ENCODE measurements around the gene RPRD1B.

The RPRD1B gene

DNA sequence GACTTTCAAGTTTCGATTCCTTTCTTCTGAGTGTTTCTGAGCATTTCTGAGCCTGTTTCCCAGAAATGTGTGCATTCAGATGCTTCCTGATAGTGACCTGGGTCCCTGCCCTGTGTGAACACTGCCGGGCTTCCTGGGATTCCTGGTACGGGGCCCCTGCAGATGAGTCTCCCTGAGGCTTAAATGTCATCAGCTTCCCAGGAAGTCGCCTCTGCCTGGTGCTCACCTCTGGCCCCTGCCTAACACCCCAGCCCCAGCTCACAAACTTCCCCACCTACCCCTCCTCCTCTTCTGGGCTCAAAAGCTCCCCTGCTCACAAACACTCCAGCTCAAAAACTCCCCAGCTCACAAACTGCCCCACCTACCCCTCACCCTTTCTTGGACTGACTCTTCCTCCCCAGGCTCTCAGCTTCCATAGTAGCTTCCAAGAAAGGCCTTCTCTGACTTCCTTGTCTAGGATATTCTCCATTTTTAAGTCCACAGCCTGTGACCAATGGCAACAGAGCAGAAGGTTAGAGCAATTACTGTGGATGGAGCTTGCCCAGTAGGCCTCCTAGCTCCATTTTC is 89.6 kb downstream of the RPRD1B start:
- DNase-seq (ENCODE audit: low spot score) = no peak

DNA sequence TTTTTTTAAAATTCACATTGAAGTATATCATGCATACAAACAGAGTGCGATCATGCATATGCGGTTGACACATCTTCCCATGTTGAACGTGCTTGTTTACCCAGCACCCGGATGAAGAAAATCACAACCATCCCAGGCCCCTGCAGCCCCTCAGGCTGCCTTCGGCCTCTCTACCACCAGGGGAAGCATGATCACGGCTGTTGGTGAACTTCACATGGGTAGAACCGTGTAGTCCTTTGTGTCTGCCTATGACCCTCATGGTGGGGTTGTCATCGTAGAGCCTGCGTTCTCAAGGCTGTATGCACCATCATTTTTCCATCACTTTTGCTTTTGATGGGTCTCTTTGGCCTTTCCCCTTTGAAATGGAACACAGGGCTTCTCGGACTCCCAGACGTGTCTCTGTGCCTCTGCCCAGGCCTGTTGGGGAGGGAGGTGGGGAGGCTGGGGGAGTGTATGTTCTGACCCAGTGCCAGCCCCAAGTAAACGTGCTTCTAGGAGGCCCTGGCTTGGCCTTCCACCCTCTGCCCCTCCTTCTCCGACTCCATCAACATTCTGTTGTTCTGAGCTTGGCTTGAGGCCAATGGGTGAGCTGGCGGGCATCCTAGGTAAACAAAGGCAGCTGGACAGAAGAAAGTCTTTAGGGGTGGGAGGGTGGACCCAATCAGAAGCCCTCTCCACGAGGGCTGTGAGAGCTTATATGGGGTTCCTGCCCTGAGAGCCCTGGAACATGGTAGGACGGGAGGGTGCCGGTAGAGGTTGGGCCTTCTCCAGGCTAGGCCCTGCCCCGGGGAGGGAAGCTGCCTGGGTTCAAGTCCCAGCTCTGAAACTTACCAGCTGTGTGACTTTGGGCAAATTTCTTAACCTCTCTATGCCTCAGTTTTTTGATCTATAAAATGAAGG is 91.9 kb downstream of the RPRD1B start:
- no peak for DNase-seq (ENCODE audit: low spot score)

DNA sequence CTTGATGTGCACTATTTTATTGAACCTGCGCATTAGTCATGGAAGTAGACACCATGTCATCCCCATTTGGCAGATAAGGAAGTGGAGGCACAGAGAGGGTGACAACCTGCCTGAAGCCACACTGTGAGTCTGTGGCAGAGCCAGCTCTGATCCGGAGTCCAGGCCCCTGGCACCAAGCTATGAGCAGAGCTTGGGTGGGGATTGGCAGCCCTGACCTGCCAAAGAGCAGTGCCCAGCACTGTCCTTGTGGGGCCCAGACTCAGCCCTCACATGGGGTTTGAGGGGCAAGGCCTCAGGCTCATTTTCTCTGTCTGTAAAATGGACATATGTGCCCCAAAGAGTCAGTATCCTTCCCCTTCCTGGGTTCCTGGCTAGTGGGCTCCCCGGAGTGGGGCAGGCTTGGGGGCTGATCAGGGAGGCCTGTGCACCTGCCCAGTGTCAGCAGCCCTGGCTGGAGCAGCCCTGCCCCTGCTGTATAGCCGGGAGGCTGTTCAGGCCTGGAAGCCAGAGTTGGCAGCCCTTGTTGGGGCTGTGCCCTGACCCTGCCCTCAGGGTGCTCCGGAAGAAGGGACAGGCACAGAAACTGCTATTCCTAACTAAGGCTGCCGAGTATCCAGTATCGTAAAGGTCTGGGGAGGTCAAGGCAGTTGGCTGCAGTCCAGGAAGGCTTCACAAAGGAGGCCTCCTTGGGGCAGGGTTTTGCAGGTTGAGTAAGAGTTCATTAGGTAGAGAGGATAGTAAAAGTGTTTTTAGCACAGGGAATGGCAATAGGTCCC is 92.8 kb downstream of the RPRD1B start:
- DNase-seq (ENCODE audit: low spot score) = no peak

DNA sequence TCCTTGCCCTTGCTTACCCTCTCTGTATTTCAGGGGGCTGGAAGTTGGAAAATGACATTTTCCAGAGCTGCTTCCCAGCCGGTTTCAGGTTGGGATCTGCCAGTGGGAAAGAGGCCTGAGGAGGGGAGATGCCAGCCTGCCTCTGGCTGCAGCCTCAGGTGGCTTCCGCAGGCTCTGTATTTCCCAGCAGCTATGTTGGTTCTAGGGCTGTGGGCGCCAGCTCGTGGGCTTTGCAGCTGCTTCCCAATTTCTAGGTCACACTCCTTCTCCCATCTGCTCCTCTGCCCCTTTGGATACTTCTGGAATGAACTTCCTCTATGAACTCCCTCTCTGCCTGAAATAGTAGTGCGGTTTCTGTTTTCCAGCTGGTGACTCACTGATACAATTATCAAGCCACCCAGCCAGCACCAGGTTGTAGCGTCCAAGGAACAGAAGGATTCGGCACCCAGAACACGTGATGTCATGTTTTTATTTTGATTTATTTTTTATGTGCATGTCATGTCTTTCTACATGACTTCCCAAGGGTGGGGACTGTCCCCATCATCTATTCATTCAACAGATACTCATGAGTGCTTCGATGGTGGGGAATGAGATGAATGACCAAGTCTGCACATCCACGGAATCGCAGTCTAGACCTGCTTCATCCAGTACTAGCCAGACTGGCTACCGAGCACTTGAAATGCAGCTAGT is 93.5 kb downstream of the RPRD1B start:
- DNase-seq (ENCODE audit: low spot score) = no peak

DNA sequence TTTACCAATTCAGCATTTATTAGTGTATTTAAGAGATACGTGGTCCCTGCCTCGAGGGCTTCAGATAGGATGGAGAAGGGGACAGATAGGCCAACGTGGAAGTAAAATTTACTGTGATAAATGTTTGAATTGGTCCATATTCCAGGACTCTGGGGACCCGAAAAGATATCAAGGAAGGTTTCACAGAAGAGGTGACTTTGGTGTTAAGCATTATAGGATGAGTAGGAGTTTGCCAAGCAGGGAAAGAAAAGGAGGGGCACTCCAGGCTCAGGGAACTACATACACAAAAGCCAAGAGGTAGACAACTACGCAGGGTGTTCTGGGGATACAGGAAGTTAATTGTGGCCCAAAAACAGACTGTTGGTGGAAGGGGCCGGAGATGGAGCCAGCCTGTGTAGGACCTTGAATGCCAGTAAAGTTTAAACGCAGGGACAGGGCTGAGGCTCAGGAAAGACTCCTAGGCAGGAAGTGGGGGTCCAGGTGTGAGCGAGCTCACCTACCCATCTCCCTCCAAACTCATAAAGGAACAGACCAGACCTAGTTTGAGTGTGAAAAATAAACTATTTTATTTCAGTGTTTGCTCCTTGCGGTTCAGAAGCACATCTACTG is 94.5 kb downstream of the RPRD1B start:
- no peak for DNase-seq (ENCODE audit: low spot score)

DNA sequence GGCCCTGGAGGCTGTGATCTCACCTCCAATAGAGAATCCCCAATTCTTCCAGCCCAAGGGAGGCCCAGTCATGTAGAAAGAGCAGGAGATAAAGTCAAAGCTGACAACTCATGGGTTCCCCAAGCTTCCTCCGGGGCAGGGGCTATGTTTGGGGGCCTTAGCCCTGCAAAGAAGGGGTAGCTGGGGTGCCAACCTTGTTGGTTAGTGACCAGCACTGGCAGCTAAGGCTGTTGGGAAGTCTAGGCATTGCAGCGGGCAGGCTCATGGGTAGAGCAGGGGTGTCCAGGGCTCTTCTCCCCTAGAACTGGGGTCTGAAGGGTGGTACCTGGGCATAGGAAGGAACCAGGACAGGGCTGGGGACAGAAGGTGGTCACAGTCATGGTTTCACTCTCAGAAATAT is 95.1 kb downstream of the RPRD1B start:
- DNase-seq (ENCODE audit: low spot score) = no peak

DNA sequence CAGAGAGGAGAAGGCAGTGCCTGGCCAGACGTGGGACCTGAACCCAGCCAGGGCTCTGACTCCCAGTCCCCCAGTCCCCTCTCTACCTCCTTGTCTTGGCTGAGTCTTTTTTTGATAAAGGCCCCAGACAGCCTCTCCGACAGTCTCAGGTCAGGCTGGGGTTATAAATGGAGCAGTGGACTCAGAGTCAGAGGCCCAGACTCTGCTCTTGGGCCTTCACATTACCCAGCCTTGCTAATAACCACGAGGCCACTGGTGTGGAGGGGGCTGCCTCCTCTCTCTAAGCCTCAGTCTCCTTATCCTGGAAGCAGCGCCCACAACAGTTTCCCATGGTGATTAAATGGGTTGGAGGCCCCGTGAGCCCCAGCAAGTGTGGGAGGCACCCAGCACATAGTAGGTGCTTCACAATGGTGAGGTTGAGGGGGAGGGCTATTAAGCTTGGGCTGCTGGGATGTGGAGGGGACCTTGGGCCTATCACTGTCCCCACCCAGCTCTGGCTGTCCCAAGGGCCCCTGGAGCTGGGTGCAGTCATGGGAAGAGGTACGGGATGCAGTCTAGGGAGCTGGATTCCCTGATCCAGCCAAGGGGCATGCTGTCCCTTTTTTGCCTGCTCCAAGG is 95.8 kb downstream of the RPRD1B start:
- no peak for DNase-seq (ENCODE audit: low spot score)

DNA sequence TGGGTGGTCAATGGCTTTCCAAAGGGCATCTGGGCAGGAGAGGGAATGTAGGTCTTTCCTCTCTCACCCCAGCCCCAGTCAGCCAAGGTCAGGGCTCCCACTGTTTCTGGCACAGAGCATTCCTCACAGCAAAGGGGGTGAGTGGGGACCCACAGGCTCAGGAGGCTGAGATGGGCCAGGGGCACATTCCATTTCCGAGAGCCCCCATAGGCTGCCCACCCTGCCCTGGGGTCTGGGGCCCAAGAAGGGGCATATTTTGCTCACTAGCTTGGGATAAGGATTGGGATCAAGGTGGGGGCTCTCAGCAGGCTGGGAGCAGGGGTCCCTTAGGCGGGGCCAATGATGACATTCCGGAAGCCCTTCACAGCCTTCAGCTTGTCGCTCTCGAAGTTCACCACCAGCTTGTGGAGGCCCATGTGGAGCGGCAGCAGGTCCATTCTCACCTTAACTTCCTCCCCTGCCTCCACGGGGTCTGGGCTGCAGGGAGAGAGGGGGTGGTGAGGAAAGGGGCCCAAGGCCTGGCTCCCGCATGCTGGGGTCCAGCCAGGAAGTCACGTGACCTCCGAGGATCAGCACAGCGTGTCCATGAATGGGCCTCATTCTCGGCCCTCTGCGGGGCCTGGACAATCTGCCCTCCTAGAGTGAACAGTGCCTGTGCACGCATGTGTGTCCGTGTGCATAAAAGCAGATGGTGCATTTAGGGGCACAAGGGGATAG is 96.5 kb downstream of the RPRD1B start:
- no peak for DNase-seq (ENCODE audit: low spot score)

DNA sequence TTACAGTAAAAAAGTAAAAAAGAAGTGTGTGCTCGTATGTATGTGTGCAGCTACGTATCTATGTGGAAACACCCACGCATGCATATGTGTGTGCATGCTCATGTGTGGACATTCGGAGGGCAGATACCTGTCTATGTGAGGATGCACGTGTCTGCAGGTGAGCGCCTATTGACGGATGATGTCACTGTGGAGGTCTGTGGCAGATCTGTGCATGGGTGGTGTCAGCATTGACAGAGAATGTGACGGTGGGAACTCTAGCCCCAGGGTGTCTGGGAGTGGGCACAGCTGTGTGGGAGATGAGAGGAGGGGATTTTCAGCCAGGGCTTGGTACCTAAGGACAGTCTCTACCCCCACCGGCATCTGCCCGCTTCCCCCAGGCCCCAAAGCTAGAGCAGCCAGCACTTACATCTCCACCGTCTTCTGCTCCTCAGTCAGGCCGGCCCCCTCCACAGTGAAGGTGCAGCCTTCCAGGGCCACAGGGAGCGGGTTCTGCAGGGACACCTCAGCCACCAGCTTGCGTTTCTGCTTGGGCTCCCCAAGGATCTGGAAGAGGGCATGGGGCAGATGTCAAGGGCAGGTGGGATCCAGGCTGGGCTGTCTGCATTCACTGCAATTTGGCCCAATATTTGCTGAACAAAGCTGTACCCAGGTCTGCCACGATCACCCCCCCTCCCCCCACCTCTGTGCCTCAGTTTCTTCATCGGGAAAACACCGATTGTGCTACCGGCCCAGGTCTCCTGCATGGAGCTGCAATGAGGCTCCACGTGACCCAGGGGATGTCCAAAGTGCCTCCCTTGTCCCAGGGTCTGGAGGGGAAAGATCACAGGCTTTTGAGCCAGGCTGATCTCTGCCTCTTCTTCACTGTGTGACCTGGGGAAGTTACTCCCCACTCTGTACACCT is 97.4 kb downstream of the RPRD1B start:
- no peak for DNase-seq (ENCODE audit: low spot score)

DNA sequence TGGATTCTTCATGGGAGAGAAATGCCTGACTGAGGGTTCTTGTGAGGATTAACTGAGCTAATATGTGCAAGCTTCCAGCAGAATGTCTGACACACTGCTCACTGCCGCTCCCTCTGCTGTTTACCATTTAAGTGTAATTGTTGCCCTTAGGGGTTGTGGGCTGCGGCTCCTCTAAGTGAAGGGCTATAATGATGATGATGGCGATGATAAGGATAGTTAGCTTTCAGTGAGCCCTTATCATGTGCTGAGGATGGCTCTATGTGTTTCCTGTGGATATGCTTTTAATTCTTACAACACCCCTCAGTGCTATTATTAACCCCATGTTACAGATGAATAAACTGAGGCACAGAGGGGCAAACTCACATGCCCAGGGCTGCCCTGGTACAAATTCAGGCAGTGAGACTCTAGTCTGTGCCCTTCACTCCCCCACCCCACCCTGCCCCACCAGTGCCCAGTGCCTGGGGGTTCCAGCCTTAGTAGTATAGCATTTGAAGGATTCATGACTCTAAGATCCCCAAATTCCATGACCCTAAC is 98.1 kb downstream of the RPRD1B start:
- no peak for DNase-seq (ENCODE audit: low spot score)

DNA sequence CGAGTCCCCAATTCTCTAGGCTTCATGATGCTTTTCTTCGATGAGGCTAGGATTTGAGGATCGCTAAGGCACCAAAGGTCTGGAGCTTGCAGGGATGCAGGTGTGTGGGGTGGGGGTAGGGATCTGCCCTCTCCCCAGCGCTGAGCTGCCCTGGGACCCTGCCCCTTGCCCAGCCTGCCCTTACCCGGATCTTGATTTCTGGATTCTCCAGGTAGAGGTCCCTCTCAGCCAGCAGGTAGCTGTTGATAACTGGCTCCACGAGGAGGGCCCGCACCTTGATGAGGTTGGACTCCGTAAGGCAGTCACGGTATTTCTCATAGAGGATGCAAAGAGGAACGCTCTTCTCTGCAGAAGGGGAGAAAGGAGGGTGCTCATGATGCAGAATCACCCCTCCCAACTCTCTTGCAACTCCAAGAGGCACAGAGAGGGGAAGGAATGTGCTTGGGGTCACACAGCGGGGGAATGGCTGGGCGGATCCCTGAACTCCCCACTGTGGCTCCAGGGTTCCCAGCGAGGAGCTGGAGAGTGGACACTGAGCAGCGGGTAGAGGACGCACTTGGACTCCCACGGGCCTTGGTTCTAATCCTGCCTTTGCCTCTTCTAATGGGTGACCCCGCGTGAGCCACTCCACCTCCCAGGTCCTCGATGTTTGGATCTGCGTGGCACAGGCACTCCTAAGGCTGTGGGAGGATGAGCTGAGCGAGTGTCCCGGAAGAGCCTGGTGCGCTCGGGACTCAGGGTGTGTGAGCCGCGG is 98.8 kb downstream of the RPRD1B start:
- no peak for DNase-seq (ENCODE audit: low spot score)

DNA sequence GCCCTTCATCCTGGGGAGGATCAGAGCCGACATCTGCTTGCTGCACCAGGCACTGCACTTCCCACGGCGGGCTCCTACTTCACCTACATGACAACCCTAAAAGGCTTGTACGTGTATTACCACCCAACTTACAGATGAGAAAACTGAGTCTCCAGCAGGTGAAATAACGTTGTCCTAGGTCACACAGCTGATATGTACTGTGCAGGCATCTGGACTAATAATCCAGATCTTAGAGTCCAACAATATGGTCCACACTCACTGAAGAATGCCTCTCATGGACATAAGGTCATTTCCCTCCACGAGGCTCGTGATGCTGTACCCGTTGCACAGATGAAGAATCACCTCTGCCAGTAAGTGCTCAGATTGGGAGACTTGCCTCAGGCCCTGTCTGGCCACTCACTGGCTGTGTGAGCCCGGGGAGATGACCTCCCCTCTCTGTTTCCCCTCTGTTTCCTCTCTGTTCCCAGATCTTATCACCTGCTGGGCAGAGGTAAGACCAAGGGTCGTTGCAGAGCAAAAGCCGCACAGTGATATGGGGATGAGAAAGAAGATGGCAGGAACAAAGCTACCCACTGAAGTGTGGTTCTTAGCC is 99.5 kb downstream of the RPRD1B start:
- no peak for DNase-seq (ENCODE audit: low spot score)

DNA sequence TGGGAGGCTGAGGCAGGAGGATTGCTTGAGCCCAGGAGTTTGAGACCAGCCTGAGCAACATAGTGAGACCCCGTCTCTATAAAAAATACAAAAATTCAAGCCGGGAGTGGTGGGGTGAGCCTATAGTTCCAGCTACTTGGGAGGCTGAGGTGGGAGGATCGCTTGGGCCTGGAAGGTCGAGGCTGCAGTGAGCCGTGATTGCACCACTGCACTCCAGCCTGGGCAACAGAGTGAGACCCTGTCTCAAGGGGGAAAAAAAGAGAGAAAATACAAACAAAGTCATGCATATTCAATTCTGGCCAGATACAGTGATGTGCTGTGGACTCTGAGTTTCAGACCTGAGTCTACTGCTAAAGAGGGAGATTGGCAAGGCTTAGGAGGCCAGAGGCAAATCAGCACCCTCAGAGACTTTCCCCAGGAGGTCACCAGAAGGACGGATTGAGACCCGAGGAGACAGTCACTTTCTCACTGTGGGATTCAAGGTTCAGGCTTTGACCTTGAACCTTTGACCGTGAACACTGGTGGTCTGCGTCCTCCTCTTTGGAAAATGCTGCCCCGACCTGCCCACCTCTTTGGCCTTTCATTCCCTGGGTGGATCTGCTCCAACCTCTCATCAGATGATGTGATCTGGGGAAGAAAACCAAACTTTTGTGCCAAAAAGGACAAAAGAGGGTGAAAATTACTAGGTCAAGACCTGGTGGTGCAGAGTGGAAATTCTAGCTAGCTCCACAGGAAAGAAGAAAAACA is 100.3 kb downstream of the RPRD1B start:
- DNase-seq (ENCODE audit: low spot score) = no peak

DNA sequence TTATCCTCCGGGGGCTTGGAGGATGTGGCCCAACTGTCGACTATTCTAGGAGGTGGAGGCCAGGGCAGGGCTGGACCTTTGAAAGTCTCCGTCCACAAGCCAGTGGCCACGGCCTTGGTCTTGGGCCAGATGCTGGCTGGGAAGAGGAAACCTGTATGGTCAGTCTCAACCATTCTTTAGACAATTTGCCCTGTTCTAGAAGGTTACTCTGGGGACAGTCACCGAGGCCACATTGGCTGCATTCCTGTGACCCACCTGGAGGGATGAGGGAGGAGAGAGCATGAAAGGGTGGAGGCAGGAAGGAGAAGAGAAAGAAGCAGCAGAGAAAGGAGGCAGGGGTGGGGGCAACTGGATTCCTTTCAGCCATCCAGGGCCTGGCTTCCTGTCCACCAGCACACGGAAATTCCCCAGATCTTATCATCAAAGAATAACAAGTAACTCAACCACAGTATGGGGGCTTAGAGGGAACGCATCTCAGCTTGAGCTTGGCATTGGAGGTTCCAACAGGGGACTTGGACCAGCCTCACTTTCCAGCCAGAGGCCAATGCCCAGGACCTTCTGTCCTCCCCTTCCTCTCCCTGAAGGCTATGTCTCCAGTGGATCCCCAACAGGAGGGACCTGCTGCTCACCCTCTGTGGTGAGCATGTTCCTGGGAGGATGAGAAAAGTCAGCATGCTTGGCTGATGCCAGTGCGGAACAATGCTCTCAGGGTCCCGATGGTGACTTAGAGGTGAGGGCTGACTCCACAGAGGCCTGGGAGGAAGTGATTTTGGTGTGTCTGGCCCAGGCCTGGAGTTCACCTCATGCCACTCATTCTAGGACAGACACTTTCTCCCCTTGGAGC is 101.1 kb downstream of the RPRD1B start:
- no peak for DNase-seq (ENCODE audit: low spot score)

DNA sequence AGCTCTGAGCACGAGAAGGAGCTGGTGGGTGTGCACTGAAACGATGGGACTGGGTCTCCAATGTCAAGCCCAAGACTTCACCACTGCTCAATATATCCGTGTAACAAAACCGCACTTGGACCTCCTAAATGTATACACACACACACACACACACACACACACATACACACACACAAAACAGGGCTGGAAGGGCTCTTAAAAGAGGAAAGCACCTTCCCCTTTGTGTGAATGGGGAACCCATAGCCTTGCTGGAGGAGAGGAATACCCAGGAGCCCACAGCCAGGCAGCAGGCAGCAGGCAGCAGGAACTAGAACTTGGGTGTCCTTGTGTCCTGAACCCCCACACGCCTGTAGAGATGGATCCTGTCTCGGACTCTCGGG is 101.7 kb downstream of the RPRD1B start:
- no peak for DNase-seq (ENCODE audit: low spot score)

DNA sequence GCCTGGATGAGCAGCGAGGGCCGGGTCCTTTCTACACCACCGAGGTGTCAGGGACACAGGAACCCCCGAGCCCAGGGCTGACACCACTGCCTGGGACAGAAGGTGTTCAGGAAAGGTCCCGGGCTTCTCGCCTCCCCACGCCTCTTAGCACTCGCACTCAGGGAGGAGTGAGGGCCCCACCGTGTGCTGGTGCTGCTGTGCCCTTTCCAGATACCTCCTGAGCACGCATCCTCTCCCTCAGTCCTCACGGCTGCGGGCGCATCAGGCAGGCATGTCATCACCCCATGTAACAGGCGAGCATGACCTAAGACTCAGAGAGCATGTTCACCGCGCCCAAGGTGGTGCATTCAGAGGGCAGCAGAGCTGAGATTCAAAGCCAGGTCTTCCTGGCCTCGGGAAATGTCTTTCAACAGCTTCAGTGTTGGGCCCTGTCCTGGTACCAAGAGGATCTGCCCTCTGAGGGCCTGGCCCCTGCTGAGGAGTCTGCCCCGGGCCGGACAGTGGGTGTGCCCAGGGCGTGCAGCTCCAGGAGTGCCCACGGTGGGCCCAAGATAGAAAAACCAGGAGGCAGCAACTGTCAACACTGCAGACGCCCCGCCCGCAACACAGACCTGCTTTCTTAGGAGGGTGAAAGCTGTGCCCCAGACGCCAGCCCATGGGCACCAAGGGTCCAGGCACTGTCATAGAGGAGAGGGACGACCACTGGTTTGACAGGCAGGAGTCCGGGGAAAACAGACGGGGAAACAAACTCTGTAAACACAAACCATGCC is 102.3 kb downstream of the RPRD1B start:
- DNase-seq (ENCODE audit: low spot score) = no peak
